K562 (cell line): Measurements from ENCODE around the gene NEMP2. TPM values are rescaled to one million over a fixed set of nuclear protein-coding genes. Genes with fewer than 3 reads are reported as not detected.
A peak's percentile ranks its signal among the peaks of the same experiment; 100 is the strongest.

ENCODE experiments used
- CBFA2T3 ChIP-seq: fragments of 450-650 bp; IDR thresholded peaks from 2 replicates; pipeline ENCODE4 v1.6.1; 2017
- CCAR2 ChIP-seq: fragments of 200-400 bp; formaldehyde crosslinking; IDR thresholded peaks from 2 replicates; pipeline ENCODE4 v1.6.1; 2017; ENCODE audit warnings: mild to moderate bottlenecking, low read depth, low read length
- EWSR1 ChIP-seq: fragments of 450-650 bp; IDR thresholded peaks from 2 replicates; pipeline ENCODE4 v1.6.1; 2018; ENCODE audit warnings: borderline replicate concordance, mild to moderate bottlenecking, low read depth, moderate library complexity; ENCODE audit not compliant: partially characterized antibody
- GTF2F1 ChIP-seq: IDR thresholded peaks from 2 replicates; pipeline ENCODE4 v1.6.1; 2011; ENCODE audit warnings: low read depth, low read length, improper control_type of control experiment
- HOXB6 ChIP-seq: fragments of 250-450 bp; sonication (Bioruptor Pico); IDR thresholded peaks from 2 replicates; pipeline ENCODE4 v1.5.1; 2022; ENCODE audit warnings: mild to moderate bottlenecking, borderline replicate concordance
- KHSRP ChIP-seq: fragments of 450-650 bp; IDR thresholded peaks from 2 replicates; pipeline ENCODE4 v1.6.1; 2017
- MEF2A ChIP-seq: IDR thresholded peaks from 2 replicates; pipeline ENCODE4 v1.6.1; 2011; ENCODE audit warnings: low read depth, mild to moderate bottlenecking, low read length, moderate library complexity; ENCODE audit not compliant: control insufficient read depth
- PHF21A ChIP-seq: fragments of 450-650 bp; IDR thresholded peaks from 2 replicates; pipeline ENCODE4 v1.6.1; 2017; ENCODE audit warnings: low read depth, borderline replicate concordance
- RBFOX2 ChIP-seq: fragments of 200-400 bp; formaldehyde crosslinking; IDR thresholded peaks from 2 replicates; pipeline ENCODE4 v1.6.1; 2017; ENCODE audit warnings: low read depth, mild to moderate bottlenecking, low read length, moderate library complexity
- ZNF174 ChIP-seq: fragments of 250-450 bp; sonication (Bioruptor Pico); IDR thresholded peaks from 2 replicates; pipeline ENCODE4 v1.4.0; 2020; ENCODE audit warnings: mild to moderate bottlenecking
- ZNF316 ChIP-seq: fragments of 450-650 bp; IDR thresholded peaks from 2 replicates; pipeline ENCODE4 v1.6.1; 2016
- polyA plus RNA-seq, 8 experiments: library from polyadenylated mRNA; depleted of rRNA in 4 of 8; stranded (reverse) in 5 of 8; unstranded in 3 of 8; fragments of >200 nt; fragmentation: Nextera tagmentation in 2 of 8; fragmentation: Illumina TruSeq in 1 of 8; extraction: Ambion mirVana in 2 of 8; extraction: Trizol in 1 of 8; gene quantifications; 2 replicates each; pipeline versions ENCODE4 v1.2.1 to v1.2.3, GENCODE V29; 2011 to 2014; ENCODE audit warnings: inconsistent platforms in 1 of 8, missing spikeins in 1 of 8
- total RNA-seq, 7 experiments: library from RNA; depleted of rRNA in 6 of 7; stranded (reverse); fragments of >200 nt in 6 of 7; fragmentation: Illumina TruSeq in 2 of 7; extraction: Trizol in 2 of 7; gene quantifications; 2 replicates each; pipeline versions ENCODE4 v1.2.1 to v1.2.3, GENCODE V29; 2011 to 2021; ENCODE audit warnings: low replicate concordance in 1 of 7
- TF ChIP-seq, protein P1 (sequence below): sonication (generic); formaldehyde crosslinking; IDR thresholded peaks from 2 replicates; pipeline ENCODE4 v1.8.0; 2022; ENCODE audit warnings: mild to moderate bottlenecking, missing genetic modification reagents
- TF ChIP-seq, protein P2 (sequence below), 2 experiments: IDR thresholded peaks in 1 of 2; conservative IDR thresholded peaks in 1 of 2; 2 replicates each; pipeline ENCODE4 v1.6.1; 2016; ENCODE audit warnings: low read depth in 2 of 2, mild to moderate bottlenecking in 1 of 2, missing compliant biosample characterization in 1 of 2, missing genetic modification characterization in 1 of 2, moderate library complexity in 1 of 2
- TF ChIP-seq, protein P3 (sequence below), 2 experiments: fragments of 450-650 bp; formaldehyde crosslinking in 1 of 2; IDR thresholded peaks; 2 replicates each; pipeline versions ENCODE4 v1.4.0 to v1.6.1; 2014 to 2020; ENCODE audit warnings: mild to moderate bottlenecking in 2 of 2, borderline replicate concordance in 1 of 2, low read depth in 1 of 2

The NEMP2 gene
- total and polyA plus RNA-seq, 9 of the 15 experiments (the other 6 are each of a cell fraction or from before 2014, with no cell fraction given): 0.32 to 3.0 (median 1.7) TPM

DNA sequence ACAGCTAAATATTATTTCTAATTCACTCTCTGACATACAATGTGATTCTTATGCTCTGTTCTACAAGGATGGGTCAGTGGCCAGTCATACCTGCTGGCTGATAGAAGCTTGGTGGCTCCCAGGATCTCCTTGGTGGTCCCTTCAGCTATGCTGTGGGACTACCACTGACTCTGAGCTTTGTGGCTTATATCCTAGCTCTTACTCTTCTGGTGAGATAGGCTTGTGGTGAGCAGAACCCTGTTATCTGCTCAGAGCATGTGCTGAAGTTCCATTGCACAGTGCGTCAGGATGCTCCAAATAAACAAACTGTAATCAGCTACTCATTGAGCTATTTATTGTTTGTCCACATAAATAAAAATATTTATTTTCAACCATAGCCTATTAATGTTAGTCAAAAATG, 74.6 kb downstream of the NEMP2 start (continued):
- TF ChIP-seq HOXB6 (CRISPR knock-in tag): no peak
- TF ChIP-seq KHSRP: no peak
- TF ChIP-seq, protein P1, sequence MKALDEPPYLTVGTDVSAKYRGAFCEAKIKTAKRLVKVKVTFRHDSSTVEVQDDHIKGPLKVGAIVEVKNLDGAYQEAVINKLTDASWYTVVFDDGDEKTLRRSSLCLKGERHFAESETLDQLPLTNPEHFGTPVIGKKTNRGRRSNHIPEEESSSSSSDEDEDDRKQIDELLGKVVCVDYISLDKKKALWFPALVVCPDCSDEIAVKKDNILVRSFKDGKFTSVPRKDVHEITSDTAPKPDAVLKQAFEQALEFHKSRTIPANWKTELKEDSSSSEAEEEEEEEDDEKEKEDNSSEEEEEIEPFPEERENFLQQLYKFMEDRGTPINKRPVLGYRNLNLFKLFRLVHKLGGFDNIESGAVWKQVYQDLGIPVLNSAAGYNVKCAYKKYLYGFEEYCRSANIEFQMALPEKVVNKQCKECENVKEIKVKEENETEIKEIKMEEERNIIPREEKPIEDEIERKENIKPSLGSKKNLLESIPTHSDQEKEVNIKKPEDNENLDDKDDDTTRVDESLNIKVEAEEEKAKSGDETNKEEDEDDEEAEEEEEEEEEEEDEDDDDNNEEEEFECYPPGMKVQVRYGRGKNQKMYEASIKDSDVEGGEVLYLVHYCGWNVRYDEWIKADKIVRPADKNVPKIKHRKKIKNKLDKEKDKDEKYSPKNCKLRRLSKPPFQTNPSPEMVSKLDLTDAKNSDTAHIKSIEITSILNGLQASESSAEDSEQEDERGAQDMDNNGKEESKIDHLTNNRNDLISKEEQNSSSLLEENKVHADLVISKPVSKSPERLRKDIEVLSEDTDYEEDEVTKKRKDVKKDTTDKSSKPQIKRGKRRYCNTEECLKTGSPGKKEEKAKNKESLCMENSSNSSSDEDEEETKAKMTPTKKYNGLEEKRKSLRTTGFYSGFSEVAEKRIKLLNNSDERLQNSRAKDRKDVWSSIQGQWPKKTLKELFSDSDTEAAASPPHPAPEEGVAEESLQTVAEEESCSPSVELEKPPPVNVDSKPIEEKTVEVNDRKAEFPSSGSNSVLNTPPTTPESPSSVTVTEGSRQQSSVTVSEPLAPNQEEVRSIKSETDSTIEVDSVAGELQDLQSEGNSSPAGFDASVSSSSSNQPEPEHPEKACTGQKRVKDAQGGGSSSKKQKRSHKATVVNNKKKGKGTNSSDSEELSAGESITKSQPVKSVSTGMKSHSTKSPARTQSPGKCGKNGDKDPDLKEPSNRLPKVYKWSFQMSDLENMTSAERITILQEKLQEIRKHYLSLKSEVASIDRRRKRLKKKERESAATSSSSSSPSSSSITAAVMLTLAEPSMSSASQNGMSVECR (CRISPR knock-in tag): no peak
- TF ChIP-seq CBFA2T3: peak; percentile 89
- no peak for TF ChIP-seq ZNF316
- no peak for TF ChIP-seq EWSR1
- TF ChIP-seq PHF21A: no peak
- no peak for TF ChIP-seq CCAR2
- no peak for TF ChIP-seq ZNF174 (CRISPR knock-in tag)
- no peak for TF ChIP-seq GTF2F1
- no peak for TF ChIP-seq RBFOX2
- TF ChIP-seq, protein P2, sequence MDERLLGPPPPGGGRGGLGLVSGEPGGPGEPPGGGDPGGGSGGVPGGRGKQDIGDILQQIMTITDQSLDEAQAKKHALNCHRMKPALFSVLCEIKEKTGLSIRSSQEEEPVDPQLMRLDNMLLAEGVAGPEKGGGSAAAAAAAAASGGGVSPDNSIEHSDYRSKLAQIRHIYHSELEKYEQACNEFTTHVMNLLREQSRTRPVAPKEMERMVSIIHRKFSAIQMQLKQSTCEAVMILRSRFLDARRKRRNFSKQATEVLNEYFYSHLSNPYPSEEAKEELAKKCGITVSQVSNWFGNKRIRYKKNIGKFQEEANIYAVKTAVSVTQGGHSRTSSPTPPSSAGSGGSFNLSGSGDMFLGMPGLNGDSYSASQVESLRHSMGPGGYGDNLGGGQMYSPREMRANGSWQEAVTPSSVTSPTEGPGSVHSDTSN (CRISPR knock-in tag; IDR thresholded peaks at IDR 0.05; ENCODE audit: low read depth): no peak
- TF ChIP-seq, protein P2 (tag; conservative IDR thresholded peaks at IDR 0.05; ENCODE audit: low read depth): no peak
- TF ChIP-seq, protein P3, sequence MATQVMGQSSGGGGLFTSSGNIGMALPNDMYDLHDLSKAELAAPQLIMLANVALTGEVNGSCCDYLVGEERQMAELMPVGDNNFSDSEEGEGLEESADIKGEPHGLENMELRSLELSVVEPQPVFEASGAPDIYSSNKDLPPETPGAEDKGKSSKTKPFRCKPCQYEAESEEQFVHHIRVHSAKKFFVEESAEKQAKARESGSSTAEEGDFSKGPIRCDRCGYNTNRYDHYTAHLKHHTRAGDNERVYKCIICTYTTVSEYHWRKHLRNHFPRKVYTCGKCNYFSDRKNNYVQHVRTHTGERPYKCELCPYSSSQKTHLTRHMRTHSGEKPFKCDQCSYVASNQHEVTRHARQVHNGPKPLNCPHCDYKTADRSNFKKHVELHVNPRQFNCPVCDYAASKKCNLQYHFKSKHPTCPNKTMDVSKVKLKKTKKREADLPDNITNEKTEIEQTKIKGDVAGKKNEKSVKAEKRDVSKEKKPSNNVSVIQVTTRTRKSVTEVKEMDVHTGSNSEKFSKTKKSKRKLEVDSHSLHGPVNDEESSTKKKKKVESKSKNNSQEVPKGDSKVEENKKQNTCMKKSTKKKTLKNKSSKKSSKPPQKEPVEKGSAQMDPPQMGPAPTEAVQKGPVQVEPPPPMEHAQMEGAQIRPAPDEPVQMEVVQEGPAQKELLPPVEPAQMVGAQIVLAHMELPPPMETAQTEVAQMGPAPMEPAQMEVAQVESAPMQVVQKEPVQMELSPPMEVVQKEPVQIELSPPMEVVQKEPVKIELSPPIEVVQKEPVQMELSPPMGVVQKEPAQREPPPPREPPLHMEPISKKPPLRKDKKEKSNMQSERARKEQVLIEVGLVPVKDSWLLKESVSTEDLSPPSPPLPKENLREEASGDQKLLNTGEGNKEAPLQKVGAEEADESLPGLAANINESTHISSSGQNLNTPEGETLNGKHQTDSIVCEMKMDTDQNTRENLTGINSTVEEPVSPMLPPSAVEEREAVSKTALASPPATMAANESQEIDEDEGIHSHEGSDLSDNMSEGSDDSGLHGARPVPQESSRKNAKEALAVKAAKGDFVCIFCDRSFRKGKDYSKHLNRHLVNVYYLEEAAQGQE (IDR thresholded peaks at IDR 0.05; ENCODE audit: borderline replicate concordance): no peak
- TF ChIP-seq, protein P3 (CRISPR knock-in tag; IDR thresholded peaks at IDR 0.05; ENCODE audit: low read depth): no peak
- peak; percentile 74 for TF ChIP-seq MEF2A
